Measurements from ENCODE around the gene CARNS1. TPM values are rescaled to one million over a fixed set of nuclear protein-coding genes. Genes with fewer than 3 reads are reported as not detected.

The CARNS1 gene
- total and polyA plus RNA-seq, 8 donors: 0.29 to 33.3 (median 2.9) TPM

DNA sequence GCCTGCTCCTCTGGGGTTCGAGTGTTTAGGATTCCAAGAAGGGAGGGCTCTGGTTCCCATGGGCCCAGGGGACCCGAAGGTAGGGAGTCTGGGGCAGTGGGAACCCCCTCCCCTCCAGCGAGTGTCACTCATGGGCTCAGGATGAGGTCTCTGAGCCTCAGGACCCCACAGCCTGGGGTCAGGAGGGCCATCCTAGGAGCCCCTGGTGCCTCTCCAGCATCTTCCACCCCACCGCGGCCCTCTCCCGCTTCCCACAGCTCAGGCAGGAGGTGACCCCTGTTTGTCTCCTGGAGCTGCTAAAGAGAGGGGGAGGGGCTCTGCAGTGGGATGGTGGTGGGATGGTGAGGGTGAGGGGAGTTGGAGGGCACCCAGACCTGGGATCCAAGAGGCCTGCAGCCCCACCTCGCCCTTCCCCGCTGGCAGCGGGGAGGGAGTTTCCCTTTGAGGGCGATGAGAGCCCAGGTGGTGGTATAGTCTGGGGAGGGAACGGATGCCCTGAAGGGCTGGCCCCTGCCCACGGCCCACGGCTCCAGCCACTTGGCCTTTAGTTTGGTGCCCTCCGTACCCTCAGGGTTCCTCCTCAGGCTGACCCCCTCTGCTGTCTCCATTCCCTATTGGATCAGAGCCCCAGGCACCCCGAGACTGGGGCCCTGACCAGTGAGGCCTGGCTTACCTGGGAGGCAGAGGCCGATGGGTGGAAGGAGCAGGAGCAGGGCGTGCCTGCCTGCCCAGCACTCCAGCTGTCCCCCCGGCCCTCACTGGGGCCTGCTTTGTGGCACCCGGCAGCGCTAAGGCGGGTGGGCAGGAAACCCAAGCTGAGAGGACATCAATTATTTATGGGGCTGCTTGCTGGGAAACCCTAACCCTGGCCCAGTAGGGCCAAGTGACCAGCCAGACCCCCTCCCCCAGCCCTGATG lies 38.6 kb downstream of the CARNS1 start:
- 84 to 92% (median 90%) methylated on average over 15 to 21 of the region's 21 CpGs for WGBS, 5 donors
- intact Hi-C loops (cut with DNase I; ENCODE audit: low total_unique reads): no loop called here
- H3K27ac ChIP-seq: no peak overlapping the region
- no peak overlapping the region for H3K4me3 ChIP-seq
- no peaks in the 10 kb centered on the region for H3K27me3 ChIP-seq
- no peaks in the 10 kb centered on the region for H3K9me3 ChIP-seq
- TF ChIP-seq, protein P1, sequence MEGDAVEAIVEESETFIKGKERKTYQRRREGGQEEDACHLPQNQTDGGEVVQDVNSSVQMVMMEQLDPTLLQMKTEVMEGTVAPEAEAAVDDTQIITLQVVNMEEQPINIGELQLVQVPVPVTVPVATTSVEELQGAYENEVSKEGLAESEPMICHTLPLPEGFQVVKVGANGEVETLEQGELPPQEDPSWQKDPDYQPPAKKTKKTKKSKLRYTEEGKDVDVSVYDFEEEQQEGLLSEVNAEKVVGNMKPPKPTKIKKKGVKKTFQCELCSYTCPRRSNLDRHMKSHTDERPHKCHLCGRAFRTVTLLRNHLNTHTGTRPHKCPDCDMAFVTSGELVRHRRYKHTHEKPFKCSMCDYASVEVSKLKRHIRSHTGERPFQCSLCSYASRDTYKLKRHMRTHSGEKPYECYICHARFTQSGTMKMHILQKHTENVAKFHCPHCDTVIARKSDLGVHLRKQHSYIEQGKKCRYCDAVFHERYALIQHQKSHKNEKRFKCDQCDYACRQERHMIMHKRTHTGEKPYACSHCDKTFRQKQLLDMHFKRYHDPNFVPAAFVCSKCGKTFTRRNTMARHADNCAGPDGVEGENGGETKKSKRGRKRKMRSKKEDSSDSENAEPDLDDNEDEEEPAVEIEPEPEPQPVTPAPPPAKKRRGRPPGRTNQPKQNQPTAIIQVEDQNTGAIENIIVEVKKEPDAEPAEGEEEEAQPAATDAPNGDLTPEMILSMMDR (IDR thresholded peaks at IDR 0.05): no peak
- H3K4me1 ChIP-seq: peaks cover 0 to 15% (median 10%) of the 10 kb centered on the region in 4 donors
- H3K36me3 ChIP-seq: no peaks in the 10 kb centered on the region
- no peak for DNase-seq

DNA sequence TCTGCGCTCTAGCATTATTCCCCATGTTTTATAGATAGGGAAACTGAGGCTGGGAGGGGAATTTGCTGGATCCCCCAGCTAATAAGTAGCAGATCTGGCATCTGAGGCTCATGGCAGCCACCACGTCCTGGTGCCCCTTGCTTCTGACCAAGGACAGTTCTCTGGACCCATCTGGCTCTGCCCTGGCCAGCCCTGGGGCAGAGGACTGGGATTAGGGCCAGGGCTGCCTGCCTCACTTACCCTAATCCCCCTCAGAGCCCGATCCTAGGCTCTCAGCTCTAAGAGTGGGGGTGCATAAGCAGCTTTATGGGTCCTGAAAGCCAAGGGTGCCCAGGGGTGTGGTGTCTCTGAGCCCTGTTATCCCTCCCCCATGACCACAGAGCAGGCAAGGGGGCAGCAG lies 39.6 kb downstream of the CARNS1 start, which contains the start of gene CABP4:
Gene CABP4 (plus strand): TSS at position 301 of the 400 bp plus-strand sequence. CDS start 70 bp downstream, at position 371.
- H3K9me3 ChIP-seq: no peaks in the 10 kb centered on the region
- H3K4me1 ChIP-seq: peaks cover 0 to 15% (median 10%) of the 10 kb centered on the region in 4 donors
- H3K36me3 ChIP-seq: no peaks in the 10 kb centered on the region
- WGBS, 5 donors: 83 to 96% (median 88%) methylated on average over 2 to 3 of the region's 3 CpGs
- no peak for DNase-seq
- no peak within 1 kb of the TSS for H3K27ac ChIP-seq
- intact Hi-C loops (cut with DNase I; ENCODE audit: low total_unique reads): no loop called here
- TF ChIP-seq POLR2AphosphoS5 (IDR thresholded peaks at IDR 0.05) (no peak), POLR2A (IDR thresholded peaks at IDR 0.05) (no peak), EP300 (IDR thresholded peaks at IDR 0.05) (no peak)
- TF ChIP-seq, protein P1 (IDR thresholded peaks at IDR 0.05): no peak
- no peak within 1 kb of the TSS for H3K4me3 ChIP-seq
- H3K27me3 ChIP-seq: no peaks in the 10 kb centered on the region

DNA sequence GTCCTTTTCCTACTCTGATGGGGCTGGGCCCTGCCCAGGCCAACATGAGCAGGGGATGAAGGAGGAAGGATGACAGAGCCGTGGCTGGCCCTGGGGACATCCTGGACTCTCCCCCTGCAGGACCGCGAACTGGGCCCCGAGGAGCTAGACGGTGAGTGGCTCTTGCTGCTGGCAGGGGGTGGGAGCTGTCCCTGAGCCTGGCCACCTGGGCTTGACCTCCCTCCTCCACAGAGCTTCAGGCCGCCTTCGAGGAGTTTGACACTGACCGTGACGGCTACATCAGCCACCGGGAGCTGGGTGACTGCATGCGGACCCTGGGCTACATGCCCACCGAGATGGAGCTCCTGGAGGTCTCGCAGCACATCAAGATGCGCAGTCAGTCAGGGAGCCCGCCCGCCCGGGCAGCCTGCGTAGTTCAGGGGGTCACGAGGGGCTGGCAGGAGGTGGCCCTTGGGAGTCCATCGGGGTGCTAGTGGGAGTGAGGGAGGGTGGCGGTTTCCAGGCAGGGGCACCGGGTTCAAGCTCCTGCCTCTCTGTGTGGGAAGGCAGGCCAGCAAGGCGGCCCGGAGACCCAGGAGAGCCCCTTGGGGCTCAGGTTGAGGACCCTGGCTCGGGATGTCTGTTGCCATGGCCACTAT lies 40.7 kb downstream of the CARNS1 start:
- Histone ChIP-seq H3K9me3 (no peaks in the 10 kb centered on the region), H3K4me3 (no peak overlapping the region), H3K36me3 (no peaks in the 10 kb centered on the region), H3K27me3 (no peaks in the 10 kb centered on the region), H3K27ac (no peak overlapping the region), H3K4me1 (peaks cover 0 to 15% (median 10%) of the 10 kb centered on the region in 4 donors)
- 73 to 84% (median 77%) methylated on average over 10 to 25 of the region's 25 CpGs for WGBS, 5 donors
- TF ChIP-seq POLR2A (IDR thresholded peaks at IDR 0.05) (no peak), EP300 (IDR thresholded peaks at IDR 0.05) (no peak), POLR2AphosphoS5 (IDR thresholded peaks at IDR 0.05) (no peak)
- TF ChIP-seq, protein P1 (IDR thresholded peaks at IDR 0.05): no peak
- no peak for DNase-seq
- intact Hi-C loops (cut with DNase I; ENCODE audit: low total_unique reads): no loop called here

DNA sequence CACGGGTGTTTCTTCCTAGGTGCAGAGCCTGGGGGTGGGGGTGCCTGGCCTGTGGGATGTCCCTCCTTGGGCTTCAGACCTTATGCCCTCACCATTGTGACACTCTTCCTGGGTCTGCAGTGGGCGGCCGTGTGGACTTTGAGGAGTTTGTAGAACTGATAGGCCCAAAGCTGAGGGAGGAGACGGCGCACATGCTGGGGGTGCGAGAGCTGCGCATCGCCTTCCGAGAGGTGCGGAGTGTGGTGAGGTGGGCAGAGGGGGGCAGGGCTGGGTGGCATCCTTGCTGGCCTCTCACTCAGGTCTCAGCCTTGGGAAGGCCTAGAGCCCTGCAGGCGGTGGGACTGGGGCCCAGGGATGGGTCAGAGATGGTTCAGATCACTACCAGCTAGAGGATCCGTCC lies 42.0 kb downstream of the CARNS1 start:
- Histone ChIP-seq H3K9me3 (no peaks in the 10 kb centered on the region), H3K27me3 (no peaks in the 10 kb centered on the region), H3K4me3 (no peak overlapping the region), H3K27ac (no peak overlapping the region), H3K36me3 (no peaks in the 10 kb centered on the region), H3K4me1 (peaks cover 0 to 8% (median 3%) of the 10 kb centered on the region in 4 donors)
- DNase-seq: no peak
- TF ChIP-seq POLR2AphosphoS5 (IDR thresholded peaks at IDR 0.05): no peak
- TF ChIP-seq, protein P1 (IDR thresholded peaks at IDR 0.05): no peak
- TF ChIP-seq POLR2A (IDR thresholded peaks at IDR 0.05): no peak
- no peak for TF ChIP-seq EP300 (IDR thresholded peaks at IDR 0.05)
- WGBS, 5 donors: 89 to 99% (median 94%) methylated on average over 7 to 12 of the region's 12 CpGs
- intact Hi-C loops (cut with DNase I; ENCODE audit: low total_unique reads): no loop called here

All from stomach (tissue), 9 donors.